ENCODE data around the gene RHBDL3. TPM values are rescaled to one million over a fixed set of nuclear protein-coding genes. Genes with fewer than 3 reads are reported as not detected.

RHBDL3 gene, protein sequence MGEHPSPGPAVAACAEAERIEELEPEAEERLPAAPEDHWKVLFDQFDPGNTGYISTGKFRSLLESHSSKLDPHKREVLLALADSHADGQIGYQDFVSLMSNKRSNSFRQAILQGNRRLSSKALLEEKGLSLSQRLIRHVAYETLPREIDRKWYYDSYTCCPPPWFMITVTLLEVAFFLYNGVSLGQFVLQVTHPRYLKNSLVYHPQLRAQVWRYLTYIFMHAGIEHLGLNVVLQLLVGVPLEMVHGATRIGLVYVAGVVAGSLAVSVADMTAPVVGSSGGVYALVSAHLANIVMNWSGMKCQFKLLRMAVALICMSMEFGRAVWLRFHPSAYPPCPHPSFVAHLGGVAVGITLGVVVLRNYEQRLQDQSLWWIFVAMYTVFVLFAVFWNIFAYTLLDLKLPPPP
- total RNA-seq, result under 1 TPM in 3 of 4 donors, not detected in 1; 0.22 to 0.34 (median 0.33) TPM

DNA sequence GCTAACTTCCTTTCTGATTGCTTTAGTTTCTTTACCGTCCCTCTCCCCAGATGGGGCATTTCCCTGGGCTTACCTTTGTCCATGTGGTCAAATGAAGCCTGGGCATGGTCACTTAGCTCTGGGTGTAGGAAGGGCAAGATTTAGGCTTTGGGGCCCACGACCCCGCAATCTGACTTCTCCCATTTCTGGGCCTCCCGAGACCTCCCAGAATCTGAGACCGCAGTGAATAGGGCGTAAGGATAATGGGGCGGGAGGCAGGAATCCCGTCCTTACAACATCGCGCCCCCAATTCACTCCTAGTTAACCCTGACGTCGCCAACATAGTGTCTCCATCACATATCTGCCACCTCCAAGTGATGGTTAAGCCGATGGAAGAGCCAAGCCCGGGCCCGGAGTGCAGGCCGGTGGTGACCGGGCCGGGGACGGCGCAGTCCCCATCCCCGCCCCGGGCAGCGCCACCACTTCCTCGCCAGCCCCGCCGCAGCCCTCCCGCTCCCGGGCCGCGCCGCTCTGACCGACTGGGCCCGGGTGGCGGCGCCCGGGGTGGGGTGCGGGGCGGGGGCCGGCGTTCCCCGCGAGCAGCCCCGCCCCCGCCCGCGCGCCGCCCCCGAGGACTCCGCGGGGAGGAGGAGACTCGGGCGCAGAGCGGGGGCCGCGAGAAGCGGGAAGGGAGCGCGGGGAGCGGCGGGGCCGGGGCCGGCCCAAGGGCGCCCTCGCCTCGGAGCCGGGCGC, at the start of gene RHBDL3:
Gene RHBDL3 (plus strand): TSS at position 641 of the 732 bp plus-strand sequence. CDS start 358 bp downstream, outside the sequence.
- TF ChIP-seq, protein P1, sequence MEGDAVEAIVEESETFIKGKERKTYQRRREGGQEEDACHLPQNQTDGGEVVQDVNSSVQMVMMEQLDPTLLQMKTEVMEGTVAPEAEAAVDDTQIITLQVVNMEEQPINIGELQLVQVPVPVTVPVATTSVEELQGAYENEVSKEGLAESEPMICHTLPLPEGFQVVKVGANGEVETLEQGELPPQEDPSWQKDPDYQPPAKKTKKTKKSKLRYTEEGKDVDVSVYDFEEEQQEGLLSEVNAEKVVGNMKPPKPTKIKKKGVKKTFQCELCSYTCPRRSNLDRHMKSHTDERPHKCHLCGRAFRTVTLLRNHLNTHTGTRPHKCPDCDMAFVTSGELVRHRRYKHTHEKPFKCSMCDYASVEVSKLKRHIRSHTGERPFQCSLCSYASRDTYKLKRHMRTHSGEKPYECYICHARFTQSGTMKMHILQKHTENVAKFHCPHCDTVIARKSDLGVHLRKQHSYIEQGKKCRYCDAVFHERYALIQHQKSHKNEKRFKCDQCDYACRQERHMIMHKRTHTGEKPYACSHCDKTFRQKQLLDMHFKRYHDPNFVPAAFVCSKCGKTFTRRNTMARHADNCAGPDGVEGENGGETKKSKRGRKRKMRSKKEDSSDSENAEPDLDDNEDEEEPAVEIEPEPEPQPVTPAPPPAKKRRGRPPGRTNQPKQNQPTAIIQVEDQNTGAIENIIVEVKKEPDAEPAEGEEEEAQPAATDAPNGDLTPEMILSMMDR (IDR thresholded peaks at IDR 0.05; ENCODE audit: low read depth), result no peak

DNA sequence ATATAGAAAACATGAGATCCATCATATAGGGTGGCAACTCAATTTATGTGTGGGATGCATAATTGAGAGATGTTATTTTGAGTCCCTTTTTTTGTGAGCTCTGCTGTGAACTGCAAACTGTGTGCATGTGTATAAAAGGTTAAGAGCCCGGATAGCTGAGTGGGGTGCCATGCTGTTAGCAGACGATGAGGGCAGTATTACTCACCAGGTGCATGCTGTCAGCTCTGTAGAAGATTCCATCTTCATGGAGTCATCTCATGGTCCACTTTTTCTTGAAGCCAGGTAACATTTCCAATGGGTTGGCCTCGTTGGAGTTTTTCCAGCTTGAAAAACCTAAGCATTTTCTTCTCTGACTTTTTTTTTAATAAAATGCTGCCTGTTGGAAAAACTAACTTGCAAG, 43.0 kb upstream of the RHBDL3 start:
- TF ChIP-seq, protein P1 (IDR thresholded peaks at IDR 0.05; ENCODE audit: low read depth), result no peak

DNA sequence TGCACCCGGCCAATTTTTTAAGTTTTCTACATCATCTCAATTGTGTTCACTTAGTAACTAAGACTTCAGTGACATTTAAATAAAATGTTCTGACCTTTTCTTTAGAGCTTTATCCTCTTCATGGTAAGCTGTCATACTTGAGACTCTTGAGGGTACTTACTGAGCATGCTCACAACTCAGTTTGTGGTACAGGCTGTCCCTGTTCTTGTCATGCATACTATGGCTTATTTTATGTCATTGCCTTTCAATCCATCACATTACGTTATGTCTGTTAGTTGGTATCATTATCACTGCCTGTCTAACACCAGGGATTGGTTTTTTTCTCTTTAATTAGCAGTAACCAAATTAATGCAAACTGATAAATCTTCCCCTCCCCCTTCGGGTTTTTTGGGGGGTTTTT, 41.9 kb upstream of the RHBDL3 start:
- TF ChIP-seq, protein P1 (IDR thresholded peaks at IDR 0.05; ENCODE audit: low read depth), result no peak

DNA sequence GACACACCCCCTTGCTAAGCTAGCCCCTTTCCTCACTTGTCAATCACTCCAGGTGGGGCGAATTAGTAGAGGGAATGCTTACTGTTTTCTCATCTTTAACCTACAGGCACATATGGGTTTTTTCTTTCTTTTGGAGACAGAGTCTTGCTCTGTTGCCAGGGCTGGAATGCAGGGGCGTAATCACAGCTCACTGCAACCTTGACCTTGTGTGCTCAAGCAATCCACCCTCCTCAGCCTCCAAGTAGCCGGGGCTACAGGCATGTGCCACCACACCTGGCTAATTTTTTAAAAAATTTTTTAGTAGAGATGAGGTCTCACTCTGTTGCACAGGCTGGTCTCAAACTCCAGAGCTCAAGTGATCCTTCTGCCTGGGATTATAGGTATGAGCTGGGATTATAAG, 38.7 kb upstream of the RHBDL3 start:
- TF ChIP-seq, protein P1 (IDR thresholded peaks at IDR 0.05; ENCODE audit: low read depth), result no peak

DNA sequence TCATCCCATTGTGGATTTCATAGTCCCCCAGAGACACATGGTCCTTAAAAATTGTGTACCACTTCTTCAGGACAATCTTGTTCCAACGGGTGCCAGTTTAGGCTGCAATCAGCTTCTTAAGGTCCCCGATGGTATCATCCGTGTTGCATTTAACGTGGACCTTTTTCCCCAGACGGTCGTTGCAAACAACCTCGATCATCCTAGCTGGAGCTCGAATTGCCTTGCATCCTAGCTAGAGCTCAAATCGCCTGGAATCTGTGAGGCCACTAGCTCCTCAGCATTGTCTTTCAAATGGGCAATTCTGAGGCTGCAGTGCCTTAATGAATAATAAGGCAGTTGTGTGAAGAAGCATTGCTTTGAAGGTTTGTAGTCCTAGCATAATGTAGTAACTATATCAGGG, 37.7 kb upstream of the RHBDL3 start:
- TF ChIP-seq, protein P1 (IDR thresholded peaks at IDR 0.05; ENCODE audit: low read depth), result no peak

- TF ChIP-seq, protein P1 (IDR thresholded peaks at IDR 0.05; ENCODE audit: low read depth), result no peak
These were observed 30.0 kb upstream of the RHBDL3 start for GRCh38 chr17:32235588-32235987.

- TF ChIP-seq, protein P1 (IDR thresholded peaks at IDR 0.05; ENCODE audit: low read depth), result no peak
These were observed 26.2 kb upstream of the RHBDL3 start for GRCh38 chr17:32239456-32239855.
